ENCODE measurements around the gene CBR3. TPM values are rescaled to one million over a fixed set of nuclear protein-coding genes. Genes with fewer than 3 reads are reported as not detected.
A peak's percentile ranks its signal among the peaks of the same experiment; 100 is the strongest.
"Not testable (repeated sequence)": the region's sequence is repeated elsewhere in the genome, so short reads cannot be mapped to it uniquely, and the experiment has no call there.

Gene CBR3
- total RNA-seq, 1 experiment from 2014 or later: 1.7 TPM

DNA sequence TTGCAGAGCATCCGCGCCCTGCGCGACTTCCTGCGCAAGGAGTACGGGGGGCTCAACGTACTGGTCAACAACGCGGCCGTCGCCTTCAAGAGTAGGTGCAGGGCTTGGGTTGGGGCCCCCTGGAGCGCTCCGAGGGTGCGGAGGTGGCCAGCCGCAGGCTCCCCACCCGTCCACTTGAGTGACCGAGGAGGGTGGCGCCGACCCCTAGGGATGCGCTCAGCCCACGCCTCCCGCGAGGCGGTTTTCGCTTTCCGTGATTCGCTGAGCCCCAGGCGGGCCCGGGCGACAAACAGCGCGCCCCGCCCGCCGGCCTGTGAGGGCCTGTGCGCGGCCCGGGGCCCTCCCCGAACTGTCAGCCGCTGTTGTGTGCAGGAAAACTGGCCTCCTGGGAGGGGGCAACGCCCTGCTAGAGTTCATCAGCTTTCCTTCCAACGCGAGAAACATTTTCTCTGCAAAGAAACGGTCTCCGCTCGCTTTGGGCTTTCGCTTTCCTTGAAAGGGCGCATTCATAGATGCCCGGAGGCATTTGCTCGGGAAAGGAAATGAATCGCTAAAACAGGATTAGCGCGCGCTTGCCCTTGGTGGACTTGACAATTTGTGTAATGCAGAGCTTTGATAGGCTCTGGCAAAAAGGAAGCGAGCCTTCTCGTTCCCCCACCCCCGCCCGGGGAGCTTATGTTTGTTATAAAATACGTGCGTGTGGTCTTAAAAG, 668 bp downstream of the CBR3 start:
- ATAC-seq (peak; percentile 79), DNase-seq (ENCODE audit: low read depth, low spot score) (no peak)
- Histone ChIP-seq H3K4me1 (ENCODE audit: control insufficient read depth in 1 of 2, insufficient read depth in 2 of 2, low read length in 2 of 2) (peaks cover 24 to 33% of the 10 kb centered on the region in 2 experiments), H3K27me3 (ENCODE audit: insufficient read depth, low read length) (no peaks in the 10 kb centered on the region), H3K4me3 (replicated peaks in 1 of 2; ENCODE audit: low read depth in 1 of 2, low read length in 2 of 2) (peak overlapping the region; percentile 51 to 77), H3K79me2 (ENCODE audit: insufficient read depth, low read length) (no peaks in the 10 kb centered on the region), H3K9me3 (ENCODE audit: control insufficient read depth in 1 of 2, insufficient read depth in 1 of 2, low read depth in 1 of 2, low read length in 2 of 2) (no peaks in the 10 kb centered on the region), H3K36me3 (ENCODE audit: control insufficient read depth in 1 of 2, insufficient read depth in 2 of 2, low read length in 2 of 2) (no peaks in the 10 kb centered on the region), H3K4me2 (ENCODE audit: low read length) (peak overlapping the region; percentile 99), H2AFZ (ENCODE audit: low read depth, low read length, poor library complexity, severe bottlenecking) (peak overlapping the region; percentile 42), H3K27ac (ENCODE audit: low read depth, low read length) (peak overlapping the region; percentile 59; the same call in 1 of the 2 replicates), H3K9me2 (ENCODE audit: insufficient read depth) (no peaks in the 10 kb centered on the region), H4K20me1 (ENCODE audit: insufficient read depth) (no peaks in the 10 kb centered on the region), H3K9ac (ENCODE audit: low read length) (peak overlapping the region; percentile 62)
- TSS peak; percentile 17 for BruUV-seq (replicated peaks)
- intact Hi-C loops (cut with micrococcal nuclease): no loop called here
- TF ChIP-seq, protein P1, sequence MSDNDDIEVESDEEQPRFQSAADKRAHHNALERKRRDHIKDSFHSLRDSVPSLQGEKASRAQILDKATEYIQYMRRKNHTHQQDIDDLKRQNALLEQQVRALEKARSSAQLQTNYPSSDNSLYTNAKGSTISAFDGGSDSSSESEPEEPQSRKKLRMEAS (IDR thresholded peaks at IDR 0.05): 0 out of 2 replicates have a peak, but pooled peaks have one; percentile 13
- TF ChIP-seq ZFX (IDR thresholded peaks at IDR 0.05) (peak; percentile 46; the same call in 1 of the 2 replicates), POLR2A (IDR thresholded peaks at IDR 0.05; ENCODE audit: borderline replicate concordance, extremely low read depth, insufficient read depth, insufficient read length) (no peak), EGR1 (IDR thresholded peaks at IDR 0.05; ENCODE audit: low read depth) (no peak)
- POLR2A ChIA-PET: no interaction called here
- RAD21 ChIA-PET (ENCODE audit: low non-redundant PET in 1 of 2, low total read pairs in 2 of 2, uncharacterized antibody in 2 of 2, unreplicated experiment in 2 of 2): no interaction called here
- CTCF ChIA-PET: no interaction called here

- DNase-seq (ENCODE audit: low read depth, low spot score); BruUV-seq (replicated peaks); H2AFZ ChIP-seq (ENCODE audit: low read depth, low read length, poor library complexity, severe bottlenecking); H4K20me1 ChIP-seq (ENCODE audit: insufficient read depth); H3K9me2 ChIP-seq (ENCODE audit: insufficient read depth); H3K4me3 ChIP-seq (replicated peaks in 1 of 2; ENCODE audit: low read depth in 1 of 2, low read length in 2 of 2); H3K27ac ChIP-seq (ENCODE audit: low read depth, low read length); H3K27me3 ChIP-seq (ENCODE audit: insufficient read depth, low read length); H3K9me3 ChIP-seq (ENCODE audit: control insufficient read depth in 1 of 2, insufficient read depth in 1 of 2, low read depth in 1 of 2, low read length in 2 of 2); H3K4me2 ChIP-seq (ENCODE audit: low read length); H3K79me2 ChIP-seq (ENCODE audit: insufficient read depth, low read length); H3K9ac ChIP-seq (ENCODE audit: low read length); POLR2A ChIA-PET; ATAC-seq; H3K36me3 ChIP-seq (ENCODE audit: control insufficient read depth in 1 of 2, insufficient read depth in 2 of 2, low read length in 2 of 2): not testable (repeated sequence)
- RAD21 ChIA-PET (ENCODE audit: low non-redundant PET in 1 of 2, low total read pairs in 2 of 2, uncharacterized antibody in 2 of 2, unreplicated experiment in 2 of 2): interaction anchor here in 1 of 2 experiments (0.7 kb wide), 1 partner anchor 256 kb away, joined by 3 read pairs; no protein-coding TSS in a partner anchor
- intact Hi-C loops (cut with micrococcal nuclease): loop anchor here (2.0 kb wide), 1 partner anchor 191 kb away; no protein-coding TSS in a partner anchor
- H3K4me1 ChIP-seq (ENCODE audit: control insufficient read depth in 1 of 2, insufficient read depth in 2 of 2, low read length in 2 of 2): peaks cover 22 to 40% of the 10 kb centered on the region in 2 experiments
- CTCF ChIA-PET: interaction anchor here (1.4 to 3.4 kb wide), 2 partner anchors 13 to 70 kb away, joined by 3 to 19 read pairs; no protein-coding TSS in a partner anchor
These were observed 4.9 kb downstream of the CBR3 start for GRCh38 chr21:36139791-36140190.

Data from HCT116 (cell line).